ENCODE results near the gene SRSF9. TPM values are rescaled to one million over a fixed set of nuclear protein-coding genes. Genes with fewer than 3 reads are reported as not detected.

Gene SRSF9
- polyA plus RNA-seq, 3 donors: 127 to 218 (median 200) TPM

- no peak for TF ChIP-seq CTCF (IDR thresholded peaks at IDR 0.05)
- peaks cover 0 to 1% (median 0%) of the 10 kb centered on the region in 3 donors for H3K27me3 Mint-ChIP-seq (ENCODE audit: low read depth in 3 of 3)
- intact Hi-C loops (cut with micrococcal nuclease): no loop called here
- Histone ChIP-seq H3K27ac (ENCODE audit: low read depth in 1 of 2, low read length in 2 of 2) (no peak overlapping the region), H3K9ac (ENCODE audit: insufficient read depth, low read length, poor library complexity, severe bottlenecking) (no peak overlapping the region), H3K27me3 (ENCODE audit: control insufficient read depth in 2 of 2, insufficient read depth in 2 of 2, low read length in 2 of 2) (no peaks in the 10 kb centered on the region), H2AFZ (ENCODE audit: insufficient read depth, low read depth, low read length, poor library complexity, severe bottlenecking) (no peak overlapping the region), H3K9me3 (replicated peaks in 1 of 2; ENCODE audit: control insufficient read depth in 1 of 2, insufficient read depth in 1 of 2, low read length in 2 of 2) (no peaks in the 10 kb centered on the region), H3K4me3 (replicated peaks in 1 of 3; ENCODE audit: low read depth in 2 of 3, low read length in 3 of 3) (no peak overlapping the region), H3K79me2 (ENCODE audit: insufficient read depth, low read length) (peaks cover 10% of the 10 kb centered on the region), H4K20me1 (ENCODE audit: insufficient read depth, low read length) (no peaks in the 10 kb centered on the region), H3K36me3 (replicated peaks in 1 of 2; ENCODE audit: control insufficient read depth in 1 of 2, insufficient read depth in 2 of 2, low read length in 2 of 2) (no peaks in the 10 kb centered on the region), H3K4me2 (replicated peaks; ENCODE audit: extremely low read depth, low read length, poor library complexity, severe bottlenecking) (no peak overlapping the region), H3K4me1 (ENCODE audit: control insufficient read depth in 1 of 2, insufficient read depth in 2 of 2, low read length in 2 of 2) (peaks cover 9 to 14% of the 10 kb centered on the region in 2 donors)
- peaks cover 12% of the 10 kb centered on the region for H3K4me1 Mint-ChIP-seq
- H3K9me3 Mint-ChIP-seq: peaks cover 0 to 2% (median 0%) of the 10 kb centered on the region in 7 donors
- no peaks in the 10 kb centered on the region for H3K36me3 Mint-ChIP-seq
- H3K27ac Mint-ChIP-seq: peak overlapping the region in 2 of 7 donors; percentile 10 to 32
- no CpG with 5 or more reads among the region's 2 CpGs for WGBS (ENCODE audit: insufficient coverage)
- no peak overlapping the region for H3K4me3 Mint-ChIP-seq
- DNase-seq: peak; percentile 57 to 85 (median 68)
Observed at GRCh38 chr12:120474616-120474960, 5.0 kb upstream of the SRSF9 start.

GRCh38 chr12:120473807-120474615 is 4.5 kb upstream of the SRSF9 start:
- no peak overlapping the region for H3K9ac ChIP-seq (ENCODE audit: insufficient read depth, low read length, poor library complexity, severe bottlenecking)
- H3K27me3 Mint-ChIP-seq (ENCODE audit: low read depth in 3 of 3): peaks cover 0 to 1% (median 0%) of the 10 kb centered on the region in 3 donors
- no peak overlapping the region for H3K4me2 ChIP-seq (replicated peaks; ENCODE audit: extremely low read depth, low read length, poor library complexity, severe bottlenecking)
- no peaks in the 10 kb centered on the region for H3K27me3 ChIP-seq (ENCODE audit: control insufficient read depth in 2 of 2, insufficient read depth in 2 of 2, low read length in 2 of 2)
- TF ChIP-seq CTCF (IDR thresholded peaks at IDR 0.05): no peak
- intact Hi-C loops (cut with micrococcal nuclease): no loop called here
- peaks cover under 1% of the 10 kb centered on the region for H4K20me1 ChIP-seq (ENCODE audit: insufficient read depth, low read length)
- no peak overlapping the region for H2AFZ ChIP-seq (ENCODE audit: insufficient read depth, low read depth, low read length, poor library complexity, severe bottlenecking)
- no peak overlapping the region for H3K4me3 ChIP-seq (replicated peaks in 1 of 3; ENCODE audit: low read depth in 2 of 3, low read length in 3 of 3)
- no peak overlapping the region for H3K27ac ChIP-seq (ENCODE audit: low read depth in 1 of 2, low read length in 2 of 2)
- peaks cover 12% of the 10 kb centered on the region for H3K4me1 Mint-ChIP-seq
- peaks cover 0 to 2% (median 0%) of the 10 kb centered on the region in 7 donors for H3K9me3 Mint-ChIP-seq
- no peak overlapping the region for H3K4me3 Mint-ChIP-seq
- H3K4me1 ChIP-seq (ENCODE audit: control insufficient read depth in 1 of 2, insufficient read depth in 2 of 2, low read length in 2 of 2): peaks cover 9 to 14% of the 10 kb centered on the region in 2 donors
- peak overlapping the region in 2 of 7 donors; percentile 10 to 54 for H3K27ac Mint-ChIP-seq
- no peak for DNase-seq
- H3K9me3 ChIP-seq (replicated peaks in 1 of 2; ENCODE audit: control insufficient read depth in 1 of 2, insufficient read depth in 1 of 2, low read length in 2 of 2): no peaks in the 10 kb centered on the region
- 87% methylated on average over 3 of the region's 6 CpGs for WGBS (ENCODE audit: insufficient coverage)
- peaks cover 15% of the 10 kb centered on the region for H3K79me2 ChIP-seq (ENCODE audit: insufficient read depth, low read length)
- no peaks in the 10 kb centered on the region for H3K36me3 Mint-ChIP-seq
- no peaks in the 10 kb centered on the region for H3K36me3 ChIP-seq (replicated peaks in 1 of 2; ENCODE audit: control insufficient read depth in 1 of 2, insufficient read depth in 2 of 2, low read length in 2 of 2)

Data from CD14-positive monocyte (primary cell).